SH-SY5Y (cell line): Measurements from ENCODE around the gene SLC2A13.

Experiments used
- GATA2 ChIP-seq: IDR thresholded peaks from 2 replicates; pipeline ENCODE4 v1.6.1; 2011; ENCODE audit warnings: mild to moderate bottlenecking, low read depth, low read length
- GATA3 ChIP-seq: IDR thresholded peaks from 2 replicates; pipeline ENCODE4 v1.6.1; 2011; ENCODE audit warnings: low read depth, mild to moderate bottlenecking, low read length, moderate library complexity

The SLC2A13 gene

GRCh38 chr12:39782026-39782545 is 323.8 kb downstream of the SLC2A13 start:
- no peak for TF ChIP-seq GATA3
- TF ChIP-seq GATA2, result no peak

GRCh38 chr12:39780913-39781446 is 324.9 kb downstream of the SLC2A13 start:
- TF ChIP-seq GATA2, result no peak
- no peak for TF ChIP-seq GATA3

- no peak for TF ChIP-seq GATA2
- TF ChIP-seq GATA3, result no peak
Measured at GRCh38 chr12:39780411-39780912, 325.4 kb downstream of the SLC2A13 start.

- TF ChIP-seq GATA2 (no peak), GATA3 (no peak)
Measured at GRCh38 chr12:39779768-39780340, 326.0 kb downstream of the SLC2A13 start.

- TF ChIP-seq GATA3 (no peak), GATA2 (no peak)
Measured at GRCh38 chr12:39777465-39777864, 328.4 kb downstream of the SLC2A13 start.

- TF ChIP-seq GATA3 (no peak), GATA2 (no peak)
Measured at GRCh38 chr12:39773266-39773665, 332.6 kb downstream of the SLC2A13 start.

GRCh38 chr12:39772821-39773259 is 333.0 kb downstream of the SLC2A13 start:
- TF ChIP-seq GATA3, result no peak
- no peak for TF ChIP-seq GATA2

- TF ChIP-seq GATA2 (no peak), GATA3 (no peak)
Measured at GRCh38 chr12:39771456-39771855, 334.4 kb downstream of the SLC2A13 start.

- TF ChIP-seq GATA3, result no peak
- TF ChIP-seq GATA2, result no peak
Measured at GRCh38 chr12:39764944-39765560, 340.8 kb downstream of the SLC2A13 start.

- no peak for TF ChIP-seq GATA3
- no peak for TF ChIP-seq GATA2
Measured at GRCh38 chr12:39763890-39764169, 342.1 kb downstream of the SLC2A13 start.

- TF ChIP-seq GATA3, result no peak
Measured at GRCh38 chr12:39763071-39763889, 342.6 kb downstream of the SLC2A13 start.

- TF ChIP-seq GATA3 (no peak), GATA2 (no peak)
Measured at GRCh38 chr12:39755478-39755877, 350.4 kb downstream of the SLC2A13 start.

GRCh38 chr12:39752482-39753137 is 353.3 kb downstream of the SLC2A13 start:
- TF ChIP-seq GATA3, result no peak
- TF ChIP-seq GATA2, result no peak

GRCh38 chr12:39743655-39744054 is 362.2 kb downstream of the SLC2A13 start:
- no peak for TF ChIP-seq GATA3
- TF ChIP-seq GATA2, result no peak

GRCh38 chr12:39736406-39736805 is 369.5 kb downstream of the SLC2A13 start:
- TF ChIP-seq GATA3 (no peak), GATA2 (no peak)

GRCh38 chr12:39723831-39724230 is 382.1 kb downstream of the SLC2A13 start:
- TF ChIP-seq GATA2 (no peak), GATA3 (no peak)
